ENCODE data around the gene SHLD1.

GRCh38 chr20:5781798-5782750 is 31.9 kb downstream of the SHLD1 start:
- TF ChIP-seq CTCF (IDR thresholded peaks at IDR 0.05; ENCODE audit: low read length) (no peak), EZH2phosphoT487 (IDR thresholded peaks at IDR 0.05; ENCODE audit: low read length) (no peak), EZH2 (optimal IDR thresholded peaks at IDR 0.05; ENCODE audit: low read depth, low read length) (no peak)

All from MM.1S (cell line).